T47D (cell line): Measurements from ENCODE around the gene POPDC2.

ENCODE experiments used
- DNase-seq, 2 experiments: peaks; one replicate each; pipeline versions ENCODE4 v3.0.0 to v3.0.0-alpha.2; 2011 to 2012; ENCODE audit warnings: low read depth in 1 of 2, low spot score in 1 of 2
- JUND ChIP-seq: IDR thresholded peaks from 2 replicates; pipeline ENCODE4 v1.6.1; 2012; ENCODE audit warnings: low read depth
- in situ Hi-C: cut with HindIII; loops from 2 replicates; pipeline ENCODE4 v1.10.0; 2016; ENCODE audit warnings: low sequenced_read_pairs, low pct_unique_long_range_greater_than_20kb

Gene POPDC2

GRCh38 chr3:119643528-119643927 lies 16.9 kb downstream of the POPDC2 start:
- in situ Hi-C loops = no loop called here
- TF ChIP-seq JUND = no peak
- DNase-seq = no peak

- DNase-seq = no peak
These were observed 17.5 kb downstream of the POPDC2 start for GRCh38 chr3:119642746-119643473.

GRCh38 chr3:119641416-119641815 lies 19.0 kb downstream of the POPDC2 start:
- DNase-seq = no peak
- in situ Hi-C loops = no loop called here
- TF ChIP-seq JUND = no peak

More at GRCh38 chr3:119642746-119643473, 17.5 kb downstream of the POPDC2 start:
- TF ChIP-seq JUND = no peak
- in situ Hi-C loops = no loop called here

- TF ChIP-seq JUND = no peak
- DNase-seq = no peak
- in situ Hi-C loops = no loop called here
These were observed 20.7 kb downstream of the POPDC2 start for GRCh38 chr3:119639494-119640350.

- DNase-seq = no peak
- in situ Hi-C loops = no loop called here
- no peak for TF ChIP-seq JUND
These were observed 22.5 kb downstream of the POPDC2 start for GRCh38 chr3:119637679-119638477.

- DNase-seq = no peak
- in situ Hi-C loops = no loop called here
- TF ChIP-seq JUND = no peak
These were observed 23.3 kb downstream of the POPDC2 start for GRCh38 chr3:119636891-119637611.

DNA sequence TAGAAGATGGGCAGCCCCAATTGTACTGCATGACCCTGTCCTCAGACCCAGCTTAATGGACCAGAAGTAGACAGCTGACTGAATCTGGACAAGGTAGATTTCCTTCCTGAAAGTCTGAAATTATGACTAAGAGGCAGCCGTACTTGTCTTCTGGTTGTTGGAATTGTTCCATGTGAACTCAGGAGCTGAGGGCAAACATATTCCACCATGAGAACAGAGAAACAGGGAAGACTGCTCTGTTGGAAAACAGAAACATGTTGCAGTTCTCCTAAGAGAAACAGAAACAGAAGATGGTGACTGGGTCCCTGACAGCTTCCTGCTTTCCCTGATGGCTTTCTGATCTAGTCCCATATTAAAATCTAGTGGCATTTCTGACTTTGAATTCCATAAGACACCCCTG lies 24.1 kb downstream of the POPDC2 start:
- no peak for TF ChIP-seq JUND
- no peak for DNase-seq
- in situ Hi-C loops = no loop called here

- TF ChIP-seq JUND = no peak
- DNase-seq = peak in 1 of 2 experiments; percentile 26
- in situ Hi-C loops = no loop called here
These were observed 24.7 kb downstream of the POPDC2 start for GRCh38 chr3:119635719-119636118.

DNA sequence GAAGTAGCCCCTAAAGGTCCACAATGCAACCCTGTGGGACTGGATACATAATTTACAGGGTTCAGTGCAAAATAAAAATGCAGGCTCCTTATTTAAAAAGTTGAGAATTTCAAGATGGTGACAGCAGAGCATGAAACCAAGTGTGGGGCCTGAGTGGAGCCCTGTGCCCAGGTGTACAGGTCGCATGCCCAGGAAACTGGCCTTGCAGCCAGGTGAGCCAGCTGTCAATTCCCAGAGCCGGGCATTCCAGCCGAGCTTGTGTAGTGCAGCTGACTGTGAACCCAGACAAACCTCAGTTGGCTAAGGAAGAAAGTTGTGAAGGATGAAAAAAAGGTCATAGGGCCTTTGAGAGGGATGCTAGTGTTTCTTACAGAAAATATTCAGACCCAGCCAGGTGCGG lies 27.6 kb downstream of the POPDC2 start:
- DNase-seq = no peak
- in situ Hi-C loops = no loop called here
- TF ChIP-seq JUND = no peak

DNA sequence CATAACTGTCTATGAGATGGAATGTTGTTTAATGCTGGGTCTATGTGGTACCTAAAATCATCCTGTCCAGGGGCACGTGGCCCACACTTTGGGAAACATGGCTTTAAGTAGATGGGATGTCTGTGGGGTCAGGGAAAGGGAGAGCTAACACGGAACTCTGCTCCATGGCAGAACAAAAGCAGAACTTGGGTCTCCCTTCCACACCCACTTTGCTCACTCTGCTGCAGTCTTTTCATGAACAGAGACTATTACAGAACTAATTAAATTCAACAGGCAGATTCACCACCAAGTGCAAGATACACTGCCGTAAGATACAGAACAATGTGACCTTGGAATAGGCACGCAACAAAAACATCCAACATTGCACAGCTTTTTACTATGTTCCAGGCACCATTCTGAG lies 28.2 kb downstream of the POPDC2 start:
- in situ Hi-C loops = no loop called here
- TF ChIP-seq JUND = no peak
- DNase-seq = no peak

DNA sequence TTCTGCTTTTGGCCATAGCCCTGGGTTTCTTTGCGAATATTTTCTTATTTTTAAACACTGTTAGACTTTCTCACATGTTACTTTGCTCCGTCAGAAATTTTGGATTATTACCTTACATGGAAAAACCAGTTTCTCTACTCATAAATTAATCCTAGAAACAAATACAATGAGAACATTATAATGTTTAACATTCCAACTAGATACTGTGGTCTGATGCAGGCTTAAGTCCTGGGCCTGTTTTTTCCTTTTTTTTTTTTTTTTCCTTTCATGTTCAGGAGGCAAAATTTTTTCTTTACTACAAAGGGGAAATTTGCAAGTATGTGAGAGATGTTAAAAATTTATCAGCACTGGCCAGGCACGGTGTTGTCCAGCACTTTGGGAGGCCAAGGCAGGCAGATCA lies 28.9 kb downstream of the POPDC2 start:
- no peak for TF ChIP-seq JUND

GRCh38 chr3:119630880-119631329 lies 29.5 kb downstream of the POPDC2 start:
- in situ Hi-C loops = no loop called here
- TF ChIP-seq JUND = no peak
- no peak for DNase-seq

More for the DNA sequence above, 28.9 kb downstream of the POPDC2 start:
- in situ Hi-C loops = no loop called here
- DNase-seq = no peak
